SJSA1 (cell line): ENCODE results near the gene NEAT1. TPM values are rescaled to one million over a fixed set of nuclear protein-coding genes. Genes with fewer than 3 reads are reported as not detected.

Source experiments
- DNase-seq, 2 experiments: peaks; one replicate each; pipeline ENCODE4 v3.0.0-alpha.2; 2015 to 2020; ENCODE audit warnings: low spot score in 2 of 2, low read depth in 1 of 2
- H3K27ac ChIP-seq: fragments of 250-450 bp; sonication (Bioruptor Pico); 2 replicates; pipeline ENCODE4 v1.5.1; 2020; ENCODE audit warnings: mild to moderate bottlenecking, moderate library complexity
- H3K27me3 ChIP-seq: fragments of 250-450 bp; sonication (Bioruptor Pico); replicated peaks from 2 replicates; pipeline ENCODE4 v1.5.1; 2020; ENCODE audit warnings: mild to moderate bottlenecking, moderate library complexity
- H3K36me3 ChIP-seq: fragments of 250-450 bp; sonication (Bioruptor Pico); 2 replicates; pipeline ENCODE4 v1.5.1; 2020; ENCODE audit warnings: mild to moderate bottlenecking
- H3K4me1 ChIP-seq: fragments of 250-450 bp; sonication (Bioruptor Pico); replicated peaks from 2 replicates; pipeline ENCODE4 v1.6.1; 2021; ENCODE audit warnings: mild to moderate bottlenecking
- H3K4me3 ChIP-seq: fragments of 250-450 bp; sonication (Bioruptor Pico); 2 replicates; pipeline ENCODE4 v1.5.1; 2020; ENCODE audit warnings: mild to moderate bottlenecking
- H3K9me3 ChIP-seq: fragments of 250-450 bp; sonication (Bioruptor Pico); replicated peaks from 2 replicates; pipeline ENCODE4 v1.5.1; 2020; ENCODE audit warnings: mild to moderate bottlenecking
- total RNA-seq: library from RNA; depleted of rRNA; stranded (reverse); fragments of >200 nt; shearing (Covaris generic); gene quantifications from 2 replicates; pipeline ENCODE4 v1.2.3, GENCODE V29; 2014

Gene NEAT1
- total RNA-seq, 1 experiment from 2014 or later: 12.1 TPM

DNA sequence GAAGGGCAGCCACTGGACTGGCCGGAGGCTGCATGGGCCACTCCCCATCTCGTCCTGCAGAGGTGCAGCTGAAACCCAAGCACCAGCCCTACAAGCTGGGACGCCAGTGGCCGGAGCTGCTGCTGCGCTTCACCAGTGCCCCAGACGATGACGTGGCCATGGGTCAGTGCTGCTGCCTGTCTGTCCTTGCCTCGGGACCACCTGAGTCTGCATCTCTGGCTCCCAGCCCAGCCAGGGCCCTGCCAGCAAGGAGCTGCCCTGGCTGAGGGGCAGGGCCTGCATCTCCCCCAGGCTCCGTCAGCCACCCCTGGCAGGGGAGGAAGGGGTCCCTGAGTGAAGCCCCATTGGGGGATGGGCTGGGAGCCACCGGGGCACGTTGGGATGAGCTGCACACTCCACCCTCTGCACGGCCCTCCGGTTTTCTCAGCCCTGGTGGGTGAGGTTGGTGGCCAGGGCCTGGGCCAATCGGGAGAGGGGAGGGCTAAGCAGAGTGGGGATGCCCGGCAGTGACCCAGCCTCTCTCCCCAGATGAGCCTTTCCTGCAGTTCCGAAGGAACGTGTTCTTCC lies 29.0 kb upstream of the NEAT1 start:
- DNase-seq: no peak
- Histone ChIP-seq H3K36me3 (peaks cover 98% of the 10 kb centered on the region), H3K4me3 (no peak overlapping the region), H3K27ac (no peak overlapping the region), H3K27me3 (no peaks in the 10 kb centered on the region), H3K4me1 (peaks cover 35% of the 10 kb centered on the region), H3K9me3 (no peaks in the 10 kb centered on the region)

DNA sequence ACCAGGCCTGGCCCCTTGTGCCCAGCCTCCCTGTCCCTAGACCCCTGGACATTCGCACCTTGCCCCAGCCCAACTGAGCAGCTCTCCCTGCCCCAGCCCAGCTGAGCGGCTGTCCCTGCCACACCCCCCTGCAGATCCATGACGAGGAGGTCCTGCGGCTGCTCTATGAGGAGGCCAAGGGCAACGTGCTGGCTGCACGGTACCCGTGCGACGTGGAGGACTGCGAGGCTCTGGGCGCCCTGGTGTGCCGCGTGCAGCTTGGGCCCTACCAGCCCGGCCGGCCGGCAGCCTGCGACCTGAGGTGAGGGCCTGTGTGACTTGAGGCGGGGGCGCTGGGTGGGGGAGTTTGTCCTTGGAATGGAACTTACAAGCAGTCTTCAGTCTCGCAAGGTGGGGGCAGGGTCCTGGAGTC lies 28.5 kb upstream of the NEAT1 start:
- Histone ChIP-seq H3K4me3 (no peak overlapping the region), H3K4me1 (peaks cover 29% of the 10 kb centered on the region), H3K36me3 (peaks cover 98% of the 10 kb centered on the region), H3K27ac (no peak overlapping the region), H3K9me3 (no peaks in the 10 kb centered on the region), H3K27me3 (no peaks in the 10 kb centered on the region)
- no peak for DNase-seq

DNA sequence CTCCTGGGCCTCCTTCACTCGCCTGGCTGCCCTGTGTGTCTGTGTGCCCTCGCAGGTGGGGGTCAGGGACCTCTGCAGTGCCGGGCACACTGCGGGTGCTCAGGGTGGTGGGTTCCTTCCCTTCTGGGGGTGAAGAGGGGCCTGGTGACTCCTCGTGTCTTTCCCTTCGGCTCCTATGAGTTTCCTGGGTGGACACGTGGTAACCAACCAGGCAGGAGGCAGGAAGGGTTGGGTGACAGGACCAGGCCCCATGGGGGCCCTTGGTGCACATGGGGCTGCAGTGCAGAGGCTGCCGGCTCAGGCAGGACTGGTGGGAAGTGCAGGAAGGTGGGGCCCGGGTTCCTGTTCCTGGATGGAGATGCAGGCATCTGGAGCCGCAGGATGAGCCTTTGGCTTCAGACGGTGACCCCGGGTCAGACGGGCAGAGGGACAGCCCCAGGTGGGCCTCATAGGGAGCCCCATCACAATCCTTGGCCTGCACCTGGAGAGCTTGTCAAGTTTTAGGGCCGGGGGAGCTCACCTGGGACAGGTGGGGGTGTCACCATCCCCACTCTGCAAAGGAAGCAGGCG lies 26.6 kb upstream of the NEAT1 start:
- DNase-seq: no peak
- H3K9me3 ChIP-seq: no peaks in the 10 kb centered on the region
- no peaks in the 10 kb centered on the region for H3K27me3 ChIP-seq
- H3K4me3 ChIP-seq: no peak overlapping the region
- H3K4me1 ChIP-seq: peaks cover 10% of the 10 kb centered on the region
- H3K27ac ChIP-seq: no peak overlapping the region
- H3K36me3 ChIP-seq: peaks cover 100% of the 10 kb centered on the region

DNA sequence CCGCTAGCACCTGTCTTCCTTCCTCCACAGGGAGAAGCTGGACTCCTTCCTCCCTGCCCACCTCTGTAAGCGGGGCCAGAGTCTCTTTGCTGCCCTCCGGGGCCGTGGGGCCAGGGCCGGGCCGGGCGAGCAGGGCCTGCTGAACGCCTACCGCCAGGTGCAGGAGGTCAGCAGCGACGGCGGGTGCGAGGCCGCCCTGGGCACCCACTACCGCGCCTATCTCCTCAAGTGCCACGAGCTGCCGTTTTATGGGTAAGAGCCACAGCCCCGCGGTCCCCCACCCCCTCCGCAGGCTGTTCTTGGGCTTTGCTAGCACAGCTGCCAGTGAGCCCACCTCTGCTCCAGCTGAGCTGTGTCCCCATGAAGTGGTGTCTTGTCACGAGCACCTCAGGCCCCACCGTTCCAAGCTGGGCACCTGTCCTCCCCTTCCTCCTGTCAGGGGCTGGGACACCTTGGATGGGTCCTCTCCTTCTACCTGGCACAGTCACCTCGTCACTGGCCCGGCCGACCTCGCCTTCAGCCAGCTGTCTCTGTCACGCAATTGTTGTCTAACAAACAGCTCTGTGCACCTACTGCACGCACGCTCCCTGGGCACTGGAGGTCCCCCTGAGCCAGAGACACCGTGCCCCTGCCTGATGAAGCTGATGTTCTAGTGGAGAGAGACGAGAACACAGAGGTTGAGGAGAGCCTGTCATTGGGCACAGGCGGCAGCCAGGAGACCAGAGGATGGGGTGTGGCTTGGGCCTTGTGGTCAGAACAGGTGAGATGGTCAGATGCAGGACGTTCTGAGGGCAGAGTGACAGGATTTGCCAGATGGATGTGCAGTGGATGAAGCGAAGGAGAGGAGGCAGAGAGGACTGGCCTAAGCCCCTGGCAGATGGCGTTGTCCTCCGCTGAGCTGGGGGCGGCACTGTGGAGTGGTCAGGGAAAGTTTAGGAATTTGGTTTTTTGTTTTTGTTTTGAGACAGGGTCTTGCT lies 25.5 kb upstream of the NEAT1 start:
- no peak for DNase-seq
- peaks cover 94% of the 10 kb centered on the region for H3K36me3 ChIP-seq
- H3K4me1 ChIP-seq: peaks cover under 1% of the 10 kb centered on the region
- H3K27ac ChIP-seq: no peak overlapping the region
- no peak overlapping the region for H3K4me3 ChIP-seq
- no peaks in the 10 kb centered on the region for H3K27me3 ChIP-seq
- no peaks in the 10 kb centered on the region for H3K9me3 ChIP-seq

DNA sequence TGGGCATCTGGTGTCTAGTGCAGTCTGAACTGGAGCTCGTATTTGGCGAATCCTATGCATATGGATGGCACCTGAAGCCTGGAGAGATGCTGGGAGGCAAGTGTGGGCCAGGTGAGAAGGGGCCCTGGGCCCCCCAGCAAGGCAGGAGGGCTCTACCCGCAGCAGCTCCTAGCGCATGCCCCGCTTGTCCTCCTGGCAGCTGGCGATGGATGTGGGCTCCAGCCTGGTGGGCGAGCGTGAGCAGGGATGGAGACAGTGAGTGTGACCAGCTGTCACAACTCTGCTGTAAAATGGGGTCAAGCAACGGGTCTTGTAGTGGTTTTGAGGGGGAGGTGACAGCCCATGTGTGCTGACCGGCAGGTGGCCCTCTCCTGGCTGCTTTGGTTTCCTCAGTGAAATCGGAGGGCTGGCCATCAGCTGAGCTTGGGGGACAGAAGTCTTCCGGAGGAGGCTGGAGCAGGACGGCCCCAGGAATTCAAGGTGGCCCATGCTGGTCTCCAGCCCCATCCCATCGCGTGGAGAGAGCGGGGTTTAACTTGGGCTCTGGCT lies 24.2 kb upstream of the NEAT1 start:
- H3K4me3 ChIP-seq: no peak overlapping the region
- H3K27ac ChIP-seq: no peak overlapping the region
- H3K4me1 ChIP-seq: no peaks in the 10 kb centered on the region
- no peaks in the 10 kb centered on the region for H3K27me3 ChIP-seq
- H3K36me3 ChIP-seq: peaks cover 94% of the 10 kb centered on the region
- no peak for DNase-seq
- H3K9me3 ChIP-seq: no peaks in the 10 kb centered on the region

DNA sequence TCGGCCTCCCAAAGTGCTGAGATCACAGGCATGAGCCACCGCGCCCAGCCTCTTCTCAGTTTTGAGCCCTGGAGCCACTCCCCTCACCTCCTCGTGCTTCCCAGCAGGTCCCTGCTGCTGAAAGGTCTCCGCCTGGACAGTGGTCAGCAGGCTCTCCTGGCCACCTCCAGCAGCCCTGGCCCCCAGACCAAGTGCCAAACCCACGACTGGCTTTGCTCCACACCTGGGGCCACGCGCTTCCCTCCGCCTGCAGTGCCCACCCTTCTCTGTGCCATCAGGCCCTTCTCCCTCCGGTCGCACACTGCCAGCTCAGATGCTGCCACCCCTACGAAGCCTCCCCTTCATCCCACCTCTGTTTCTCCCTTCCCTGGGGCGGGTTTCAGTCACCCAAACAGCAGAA lies 23.3 kb upstream of the NEAT1 start:
- no peak for DNase-seq
- H3K9me3 ChIP-seq: no peaks in the 10 kb centered on the region
- no peak overlapping the region for H3K4me3 ChIP-seq
- no peaks in the 10 kb centered on the region for H3K4me1 ChIP-seq
- no peaks in the 10 kb centered on the region for H3K27me3 ChIP-seq
- H3K36me3 ChIP-seq: peaks cover 94% of the 10 kb centered on the region
- H3K27ac ChIP-seq: no peak overlapping the region

DNA sequence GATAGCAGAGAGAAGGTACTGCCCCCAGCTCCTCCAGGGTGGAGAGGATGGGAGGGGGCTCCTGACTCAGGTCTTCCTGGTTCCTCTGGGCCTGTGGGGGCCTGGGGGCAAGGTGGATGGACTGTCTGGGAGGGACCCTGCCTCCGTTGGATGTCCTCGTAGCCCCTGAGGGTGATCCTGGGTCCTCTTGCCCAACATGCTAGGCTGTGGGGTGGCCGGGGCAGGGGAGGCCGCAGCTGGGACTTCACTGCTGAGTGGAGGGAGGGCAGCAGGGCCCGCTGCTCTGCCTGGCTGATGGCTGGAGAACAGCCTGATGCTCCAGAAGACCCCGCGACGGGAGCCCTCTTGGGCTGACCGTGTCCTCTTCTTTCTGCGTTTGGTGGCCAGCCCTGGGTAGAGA lies 22.8 kb upstream of the NEAT1 start:
- Histone ChIP-seq H3K36me3 (peaks cover 94% of the 10 kb centered on the region), H3K9me3 (no peaks in the 10 kb centered on the region)
- no peak for DNase-seq

DNA sequence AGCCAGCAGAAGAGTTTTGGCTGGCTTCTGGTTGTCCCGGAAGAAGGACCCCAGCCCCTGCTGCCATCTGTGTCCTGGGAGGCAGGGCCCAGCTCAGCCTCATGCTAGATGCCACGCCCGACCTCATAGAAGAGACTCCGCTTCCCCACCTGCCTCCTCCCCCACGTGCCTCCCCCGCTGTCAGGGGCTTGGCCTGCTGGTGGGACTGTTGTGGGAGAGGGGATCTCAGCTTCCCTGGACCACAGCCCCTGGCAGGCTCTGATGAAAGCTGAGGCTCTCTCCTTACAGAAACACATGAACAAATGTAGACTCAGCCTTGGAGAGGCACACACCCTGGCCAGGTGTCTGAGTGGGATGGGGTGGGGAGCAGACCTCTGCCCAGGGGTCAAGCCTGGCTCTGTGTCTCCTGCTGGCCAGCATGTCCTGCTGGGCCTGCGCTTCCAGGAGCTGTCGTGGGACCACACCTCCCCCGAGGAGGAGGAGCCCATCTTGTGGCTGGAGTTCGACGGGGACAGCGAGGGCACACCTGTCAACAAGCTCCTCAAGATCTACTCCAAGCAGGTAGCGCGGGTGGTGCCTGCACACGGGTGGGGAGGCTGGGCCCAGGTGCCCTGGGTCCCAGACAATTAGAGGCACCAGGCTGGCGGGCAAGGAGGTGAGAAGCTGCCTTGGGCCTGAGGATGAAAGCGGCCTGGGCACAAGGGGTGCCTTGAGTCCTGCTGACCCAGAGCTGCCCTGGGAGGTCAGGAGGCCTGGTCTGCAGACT lies 22.1 kb upstream of the NEAT1 start:
- Histone ChIP-seq H3K9me3 (no peaks in the 10 kb centered on the region), H3K27ac (no peak overlapping the region), H3K4me3 (no peak overlapping the region), H3K4me1 (no peaks in the 10 kb centered on the region), H3K27me3 (no peaks in the 10 kb centered on the region), H3K36me3 (peaks cover 94% of the 10 kb centered on the region)
- DNase-seq: no peak

More for the DNA sequence above, 22.8 kb upstream of the NEAT1 start:
- Histone ChIP-seq H3K4me1 (no peaks in the 10 kb centered on the region), H3K27me3 (no peaks in the 10 kb centered on the region), H3K27ac (no peak overlapping the region), H3K4me3 (no peak overlapping the region)

DNA sequence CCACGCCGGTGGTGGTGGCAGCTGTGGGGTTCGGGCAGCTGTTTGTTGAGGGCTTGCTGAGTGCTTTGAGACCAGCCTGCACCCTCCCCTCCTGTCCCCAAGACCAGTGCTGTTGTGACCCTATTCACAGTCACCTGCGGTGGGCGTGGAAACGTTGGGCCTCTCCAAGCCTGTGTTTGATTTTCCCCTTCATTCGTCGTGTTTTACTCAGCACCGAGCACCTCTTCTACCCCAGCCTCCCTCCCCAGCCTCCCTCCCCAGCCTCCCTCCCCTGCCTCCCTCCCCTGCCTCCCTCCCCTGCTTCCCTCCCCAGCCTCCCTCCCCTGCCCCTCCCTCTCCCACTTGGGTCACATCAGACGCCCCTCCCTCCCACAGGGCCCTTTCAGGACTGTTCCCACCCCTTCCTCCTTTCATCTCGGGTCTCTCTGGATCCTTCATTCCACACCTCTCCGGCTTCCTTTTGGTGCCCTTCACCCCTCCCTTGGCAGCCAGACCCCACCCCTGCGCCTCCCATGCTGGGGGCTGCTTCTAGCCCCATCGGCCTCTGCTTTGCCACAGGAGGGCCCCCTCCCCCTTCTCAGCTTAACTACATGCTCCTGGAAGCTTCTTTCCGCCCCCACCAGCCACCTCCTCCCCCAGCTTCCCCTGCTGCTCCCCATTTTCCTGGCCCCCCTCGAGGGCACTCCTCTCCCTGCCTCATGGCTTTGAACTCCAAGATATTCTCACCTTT lies 21.4 kb upstream of the NEAT1 start:
- no peaks in the 10 kb centered on the region for H3K9me3 ChIP-seq
- H3K27me3 ChIP-seq: no peaks in the 10 kb centered on the region
- no peak for DNase-seq
- no peaks in the 10 kb centered on the region for H3K4me1 ChIP-seq
- no peak overlapping the region for H3K27ac ChIP-seq
- peaks cover 94% of the 10 kb centered on the region for H3K36me3 ChIP-seq
- H3K4me3 ChIP-seq: no peak overlapping the region

DNA sequence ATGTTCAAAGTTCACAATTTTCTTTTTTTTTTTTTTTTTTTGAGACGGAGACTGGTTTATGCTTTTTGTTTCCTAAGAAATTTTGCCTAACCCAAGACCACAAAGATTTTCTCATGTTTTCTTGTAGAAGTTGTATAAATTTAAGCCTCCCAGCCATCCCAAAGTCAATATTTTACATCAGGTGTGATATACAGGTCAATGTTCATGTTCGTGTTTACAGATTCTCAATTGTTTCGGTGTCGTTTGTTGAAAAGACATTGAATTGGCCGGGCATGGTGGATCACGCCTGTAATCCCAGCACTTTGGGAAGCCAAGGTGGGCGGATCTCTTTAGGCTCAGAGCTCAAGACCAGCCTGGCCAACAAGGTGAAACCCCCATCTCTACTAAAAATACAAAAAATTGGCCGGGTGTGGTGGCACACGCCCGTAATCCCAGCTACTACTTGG lies 20.8 kb upstream of the NEAT1 start:
- no peaks in the 10 kb centered on the region for H3K9me3 ChIP-seq
- H3K27me3 ChIP-seq: no peaks in the 10 kb centered on the region
- no peak for DNase-seq
- H3K36me3 ChIP-seq: peaks cover 94% of the 10 kb centered on the region
- H3K4me3 ChIP-seq: no peak overlapping the region
- no peak overlapping the region for H3K27ac ChIP-seq
- no peaks in the 10 kb centered on the region for H3K4me1 ChIP-seq

DNA sequence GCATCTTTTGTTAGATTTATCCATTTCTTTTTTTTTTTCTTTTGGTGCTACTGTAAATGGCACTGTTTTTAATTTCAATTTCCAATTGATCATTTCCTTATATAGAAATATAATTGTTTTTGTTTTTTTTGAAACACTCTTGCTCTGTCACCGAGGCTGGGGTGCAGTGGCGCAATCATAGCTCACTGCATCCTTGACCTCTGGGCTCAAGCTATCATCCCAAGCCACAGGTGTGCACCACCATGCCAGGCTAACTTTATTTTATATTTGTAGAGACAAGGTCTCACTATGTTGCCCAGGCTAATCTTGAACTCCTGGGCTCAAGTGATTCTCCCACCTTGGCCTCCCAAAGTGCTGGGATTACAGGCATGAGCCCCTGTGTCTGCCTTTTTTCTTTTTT lies 19.8 kb upstream of the NEAT1 start:
- H3K27ac ChIP-seq: no peak overlapping the region
- H3K4me1 ChIP-seq: no peaks in the 10 kb centered on the region
- DNase-seq: no peak
- H3K36me3 ChIP-seq: peaks cover 94% of the 10 kb centered on the region
- H3K9me3 ChIP-seq: no peaks in the 10 kb centered on the region
- no peak overlapping the region for H3K4me3 ChIP-seq
- no peaks in the 10 kb centered on the region for H3K27me3 ChIP-seq

DNA sequence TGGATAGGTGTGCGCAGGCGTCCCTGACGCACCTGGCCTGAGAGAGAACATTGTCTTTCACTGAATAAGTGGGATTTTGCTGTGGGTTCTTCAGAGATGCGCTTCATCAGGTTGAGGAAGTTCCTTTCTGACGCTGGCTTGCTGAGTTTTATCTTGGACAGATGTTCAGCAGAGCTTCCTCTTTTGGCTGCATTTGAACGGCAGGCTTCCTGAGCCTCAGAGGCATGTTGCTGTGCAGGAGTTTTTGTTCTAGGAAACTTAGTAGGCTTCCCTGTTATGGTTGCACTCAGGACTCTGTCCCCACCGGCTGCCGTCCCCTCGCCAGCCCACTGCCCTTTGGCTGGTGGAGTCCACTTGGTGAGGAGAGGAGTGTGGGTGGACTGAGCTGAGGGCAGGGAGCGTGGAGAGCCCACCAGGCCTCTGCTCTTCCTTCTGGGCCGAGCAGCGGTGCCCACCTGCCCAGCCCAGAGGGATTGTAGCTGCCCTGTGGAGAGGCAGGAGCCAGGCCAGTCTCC lies 18.9 kb upstream of the NEAT1 start:
- Histone ChIP-seq H3K36me3 (peaks cover 94% of the 10 kb centered on the region), H3K4me3 (no peak overlapping the region)
- no peak for DNase-seq

DNA sequence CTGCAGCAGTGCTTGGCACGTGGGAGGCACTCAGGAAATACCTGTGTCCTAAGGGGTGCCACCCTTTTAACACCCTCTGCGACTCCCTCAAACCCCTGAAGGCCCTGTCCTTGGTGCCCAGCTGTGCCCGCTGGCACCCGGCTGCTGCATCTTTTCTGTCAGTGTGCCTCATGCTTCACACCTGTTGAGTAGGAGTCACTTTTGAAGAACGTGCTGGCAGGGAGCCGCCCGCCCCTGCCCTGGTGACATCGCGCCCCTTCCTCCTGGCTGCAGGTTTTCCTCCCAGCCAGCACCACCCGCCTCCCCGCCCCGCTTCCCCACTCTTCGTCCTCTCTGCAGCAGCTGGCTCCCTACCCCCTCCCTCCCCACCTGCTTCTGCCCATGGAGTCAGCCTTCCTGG lies 18.4 kb upstream of the NEAT1 start:
- Histone ChIP-seq H3K4me3 (no peak overlapping the region), H3K27ac (no peak overlapping the region), H3K27me3 (no peaks in the 10 kb centered on the region), H3K4me1 (no peaks in the 10 kb centered on the region), H3K36me3 (peaks cover 94% of the 10 kb centered on the region), H3K9me3 (no peaks in the 10 kb centered on the region)
- DNase-seq: no peak

More for the DNA sequence above, 18.9 kb upstream of the NEAT1 start:
- no peaks in the 10 kb centered on the region for H3K9me3 ChIP-seq
- H3K4me1 ChIP-seq: no peaks in the 10 kb centered on the region
- H3K27me3 ChIP-seq: no peaks in the 10 kb centered on the region
- H3K27ac ChIP-seq: no peak overlapping the region
